H9 (cell line): ENCODE data around the gene FOXN1. TPM values are rescaled to one million over a fixed set of nuclear protein-coding genes. Genes with fewer than 3 reads are reported as not detected.

Experiments used
- DNase-seq: peaks from one replicate; pipeline ENCODE4 v3.0.0-alpha.2; 2017
- H2AFZ ChIP-seq: one replicate; pipeline ENCODE4 v1.6.1; 2013; ENCODE audit warnings: mild to moderate bottlenecking, low read length, control low read depth, moderate library complexity
- H2AK5ac ChIP-seq: 2 replicates; pipeline ENCODE4 v1.6.1; 2013; ENCODE audit warnings: low read length, control low read depth, mixed read lengths; ENCODE audit not compliant: insufficient read length
- H2BK120ac ChIP-seq: one replicate; pipeline ENCODE4 v1.6.1; 2013; ENCODE audit warnings: low read depth, mild to moderate bottlenecking, low read length, control low read depth, inconsistent platforms; ENCODE audit not compliant: poor library complexity, severe bottlenecking
- H2BK12ac ChIP-seq: 2 replicates; pipeline ENCODE4 v1.6.1; 2013; ENCODE audit warnings: low read length, control low read depth, mixed read lengths, low read depth; ENCODE audit not compliant: insufficient read length
- H2BK15ac ChIP-seq: 2 replicates; pipeline ENCODE4 v1.6.1; 2013; ENCODE audit warnings: low read depth, low read length, control low read depth
- H2BK20ac ChIP-seq: one replicate; pipeline ENCODE4 v1.6.1; 2013; ENCODE audit warnings: low read depth, mild to moderate bottlenecking, low read length, control low read depth, inconsistent platforms; ENCODE audit not compliant: poor library complexity, severe bottlenecking
- H2BK5ac ChIP-seq: 2 replicates; pipeline ENCODE4 v1.6.1; 2013; ENCODE audit warnings: low read length, control low read depth, mixed read lengths; ENCODE audit not compliant: insufficient read length
- H3K14ac ChIP-seq: 2 replicates; pipeline ENCODE4 v1.6.1; 2013; ENCODE audit warnings: low read length, control low read depth; ENCODE audit not compliant: insufficient read depth
- H3K18ac ChIP-seq: 2 replicates; pipeline ENCODE4 v1.6.1; 2013; ENCODE audit warnings: low read depth, mild to moderate bottlenecking, mixed read lengths, low read length, control low read depth; ENCODE audit not compliant: insufficient read length
- H3K23ac ChIP-seq: 2 replicates; pipeline ENCODE4 v1.6.1; 2013; ENCODE audit warnings: low read length, control low read depth, mixed read lengths, low read depth; ENCODE audit not compliant: insufficient read length
- H3K23me2 ChIP-seq: 2 replicates; pipeline ENCODE4 v1.6.1; 2013; ENCODE audit warnings: low read depth, mild to moderate bottlenecking, mixed read lengths, low read length, control low read depth; ENCODE audit not compliant: insufficient read length, poor library complexity, severe bottlenecking
- H3K27ac ChIP-seq: 2 replicates; pipeline ENCODE4 v1.5.1; 2013; ENCODE audit warnings: low read length, control low read depth, mixed read lengths, low read depth; ENCODE audit not compliant: insufficient read length
- H3K27me3 ChIP-seq: 2 replicates; pipeline ENCODE4 v1.6.1; 2013; ENCODE audit warnings: low read length, control low read depth, inconsistent platforms; ENCODE audit not compliant: insufficient read depth
- H3K4ac ChIP-seq: 2 replicates; pipeline ENCODE4 v1.6.1; 2013; ENCODE audit warnings: low read depth, mild to moderate bottlenecking, control low read depth, inconsistent platforms, low read length, moderate library complexity
- H3K4me1 ChIP-seq: 2 replicates; pipeline ENCODE4 v1.6.1; 2013; ENCODE audit warnings: low read length, control low read depth, inconsistent platforms; ENCODE audit not compliant: insufficient read depth
- H3K4me2 ChIP-seq: 2 replicates; pipeline ENCODE4 v1.6.1; 2013; ENCODE audit warnings: low read length, control low read depth, mixed read lengths; ENCODE audit not compliant: insufficient read length, insufficient read depth
- H3K56ac ChIP-seq: 2 replicates; pipeline ENCODE4 v1.6.1; 2013; ENCODE audit warnings: low read depth, mild to moderate bottlenecking, mixed read lengths, low read length, control low read depth; ENCODE audit not compliant: insufficient read length
- H3K79me1 ChIP-seq: 2 replicates; pipeline ENCODE4 v1.6.1; 2013; ENCODE audit warnings: low read depth, mild to moderate bottlenecking, moderate library complexity, low read length, control low read depth, inconsistent platforms; ENCODE audit not compliant: insufficient read depth, poor library complexity, severe bottlenecking
- H3K79me2 ChIP-seq: 2 replicates; pipeline ENCODE4 v1.6.1; 2013; ENCODE audit warnings: low read length, control low read depth, inconsistent platforms; ENCODE audit not compliant: insufficient read depth
- H3K9ac ChIP-seq: 2 replicates; pipeline ENCODE4 v1.6.1; 2013; ENCODE audit warnings: low read length, control low read depth, mixed read lengths; ENCODE audit not compliant: insufficient read length; ENCODE audit errors: extremely low read depth
- H3K9me3 ChIP-seq: one replicate; pipeline ENCODE4 v1.6.1; 2013; ENCODE audit warnings: low read depth, low read length, inconsistent platforms; ENCODE audit not compliant: control insufficient read depth
- H3T11ph ChIP-seq: one replicate; pipeline ENCODE4 v1.6.1; 2013; ENCODE audit warnings: mild to moderate bottlenecking, low read length, control low read depth, inconsistent platforms
- H4K20me1 ChIP-seq: one replicate; pipeline ENCODE4 v1.6.1; 2013; ENCODE audit not compliant: control insufficient read depth, insufficient read length, insufficient read depth
- H4K5ac ChIP-seq: 2 replicates; pipeline ENCODE4 v1.6.1; 2013; ENCODE audit warnings: low read depth, mild to moderate bottlenecking, mixed read lengths, low read length, control low read depth; ENCODE audit not compliant: insufficient read length
- H4K8ac ChIP-seq: replicated peaks from 2 replicates; pipeline ENCODE4 v1.6.1; 2013; ENCODE audit warnings: low read length, control low read depth, mixed read lengths, low read depth; ENCODE audit not compliant: insufficient read length
- H4K91ac ChIP-seq: 2 replicates; pipeline ENCODE4 v1.6.1; 2013; ENCODE audit warnings: low read depth, mild to moderate bottlenecking, moderate library complexity, mixed read lengths, low read length, control low read depth; ENCODE audit not compliant: insufficient read length
- H3K27ac Mint-ChIP-seq, 3 experiments: 2 replicates in 2 of 3; 3 replicates in 1 of 3; pipeline ENCODE4 v1.8.0; 2020 to 2021; ENCODE audit warnings: mixed read lengths in 3 of 3, mild to moderate bottlenecking in 1 of 3, moderate library complexity in 1 of 3
- H3K27me3 Mint-ChIP-seq: 2 replicates; pipeline ENCODE4 v1.8.0; 2021; ENCODE audit warnings: low read depth, mild to moderate bottlenecking, moderate library complexity, mixed read lengths
- H3K36me3 Mint-ChIP-seq, 3 experiments: 2 replicates in 2 of 3; 3 replicates in 1 of 3; pipeline ENCODE4 v1.8.0; 2020 to 2021; ENCODE audit warnings: low read depth in 3 of 3, mixed read lengths in 3 of 3; ENCODE audit not compliant: insufficient read depth in 1 of 3
- H3K4me1 Mint-ChIP-seq, 2 experiments: 2 replicates each; pipeline ENCODE4 v1.8.0; 2020; ENCODE audit warnings: mixed read lengths in 2 of 2
- H3K4me3 Mint-ChIP-seq, 2 experiments: 2 replicates in 1 of 2; 3 replicates in 1 of 2; pipeline ENCODE4 v1.8.0; 2020 to 2021; ENCODE audit warnings: mild to moderate bottlenecking in 2 of 2, mixed read lengths in 2 of 2, moderate library complexity in 1 of 2
- H3K9me3 Mint-ChIP-seq, 2 experiments: 2 replicates in 1 of 2; 3 replicates in 1 of 2; pipeline ENCODE4 v1.8.0; 2020; ENCODE audit warnings: mild to moderate bottlenecking in 2 of 2, mixed read lengths in 2 of 2, moderate library complexity in 1 of 2
- WGBS: extraction: QIAGEN DNeasy Blood & Tissue Kit; methylation state at CpG from one replicate; pipeline ENCODE4 v1.1.7; 2013; ENCODE audit warnings: missing lambda C conversion rate, low lambda C conversion rate, mixed read lengths; ENCODE audit not compliant: insufficient read length; ENCODE audit errors: extremely low coverage; 5-methylcytosine and 5-hydroxymethylcytosine counted together
- total RNA-seq: library from RNA; stranded (reverse); gene quantifications from 2 replicates; pipeline ENCODE4 v1.2.1, GENCODE V29; 2021
- TF ChIP-seq, protein P1 (sequence below): fragments of 200-600 bp; sonication (generic); conservative IDR thresholded peaks from 3 replicates; pipeline ENCODE4 v1.8.0; 2021; ENCODE audit warnings: antibody characterized with exemption, mild to moderate bottlenecking

The FOXN1 gene
- total RNA-seq, 1 experiment from 2014 or later, result not detected

GRCh38 chr17:28552176-28552999 is 46.2 kb downstream of the FOXN1 start, which contains the start of gene UNC119:
UNC119 (minus strand) TSS chr17:28552624; CDS start chr17:28552557, 67 bp downstream.
- peaks cover 5% of the 10 kb centered on the region for H3K23me2 ChIP-seq
- no peaks in the 10 kb centered on the region for H3K9me3 ChIP-seq
- WGBS, result no CpG with 5 or more reads among the region's 67 CpGs
- H3K4me1 ChIP-seq, result no peaks in the 10 kb centered on the region
- no peak within 1 kb of the TSS for H2BK5ac ChIP-seq
- no peaks in the 10 kb centered on the region; the same call in 1 of the 2 replicates for H3K79me2 ChIP-seq
- peak within 1 kb of the TSS; percentile 62 for H3K9ac ChIP-seq
- H4K91ac ChIP-seq, result no peak within 1 kb of the TSS
- no peak within 1 kb of the TSS for H3K23ac ChIP-seq
- peaks cover 20 to 38% (median 35%) of the 10 kb centered on the region in 3 experiments; a peak in 6 of 7 replicates for H3K36me3 Mint-ChIP-seq
- no peak within 1 kb of the TSS for H3K4ac ChIP-seq
- H3K56ac ChIP-seq, result no peak within 1 kb of the TSS
- no peak within 1 kb of the TSS for H2BK12ac ChIP-seq
- DNase-seq, result peak; percentile 87
- peak within 1 kb of the TSS in 2 of 3 experiments; percentile 46 to 82; a peak in 5 of 7 replicates for H3K27ac Mint-ChIP-seq
- no peak within 1 kb of the TSS for H4K8ac ChIP-seq
- H3K9me3 Mint-ChIP-seq, result no peaks in the 10 kb centered on the region
- peak within 1 kb of the TSS; percentile 86 to 94 for H3K4me3 Mint-ChIP-seq
- no peak within 1 kb of the TSS; the same call in 1 of the 2 replicates for H2BK15ac ChIP-seq
- H3K4me2 ChIP-seq, result peak within 1 kb of the TSS; percentile 72
- no peaks in the 10 kb centered on the region for H3K79me1 ChIP-seq
- no peak within 1 kb of the TSS for H3T11ph ChIP-seq
- H3K14ac ChIP-seq, result peak within 1 kb of the TSS; percentile 81
- peaks cover 21 to 44% of the 10 kb centered on the region in 2 experiments for H3K4me1 Mint-ChIP-seq
- H4K20me1 ChIP-seq, result no peaks in the 10 kb centered on the region
- H4K5ac ChIP-seq, result no peak within 1 kb of the TSS
- no peaks in the 10 kb centered on the region for H3K27me3 ChIP-seq
- H3K18ac ChIP-seq, result no peak within 1 kb of the TSS
- no peak within 1 kb of the TSS for H2AFZ ChIP-seq
- no peak within 1 kb of the TSS for H3K27ac ChIP-seq
- TF ChIP-seq, protein P1, sequence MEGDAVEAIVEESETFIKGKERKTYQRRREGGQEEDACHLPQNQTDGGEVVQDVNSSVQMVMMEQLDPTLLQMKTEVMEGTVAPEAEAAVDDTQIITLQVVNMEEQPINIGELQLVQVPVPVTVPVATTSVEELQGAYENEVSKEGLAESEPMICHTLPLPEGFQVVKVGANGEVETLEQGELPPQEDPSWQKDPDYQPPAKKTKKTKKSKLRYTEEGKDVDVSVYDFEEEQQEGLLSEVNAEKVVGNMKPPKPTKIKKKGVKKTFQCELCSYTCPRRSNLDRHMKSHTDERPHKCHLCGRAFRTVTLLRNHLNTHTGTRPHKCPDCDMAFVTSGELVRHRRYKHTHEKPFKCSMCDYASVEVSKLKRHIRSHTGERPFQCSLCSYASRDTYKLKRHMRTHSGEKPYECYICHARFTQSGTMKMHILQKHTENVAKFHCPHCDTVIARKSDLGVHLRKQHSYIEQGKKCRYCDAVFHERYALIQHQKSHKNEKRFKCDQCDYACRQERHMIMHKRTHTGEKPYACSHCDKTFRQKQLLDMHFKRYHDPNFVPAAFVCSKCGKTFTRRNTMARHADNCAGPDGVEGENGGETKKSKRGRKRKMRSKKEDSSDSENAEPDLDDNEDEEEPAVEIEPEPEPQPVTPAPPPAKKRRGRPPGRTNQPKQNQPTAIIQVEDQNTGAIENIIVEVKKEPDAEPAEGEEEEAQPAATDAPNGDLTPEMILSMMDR, result no peak
- no peak within 1 kb of the TSS for H2BK20ac ChIP-seq
- H2BK120ac ChIP-seq, result no peak within 1 kb of the TSS
- peaks cover 4% of the 10 kb centered on the region for H3K27me3 Mint-ChIP-seq
- no peak within 1 kb of the TSS for H2AK5ac ChIP-seq
